HEK293 (cell line): ENCODE data around the gene RNF144A.

Experiments used
- CTCF ChIP-seq: fragments of 450-650 bp; formaldehyde crosslinking; IDR thresholded peaks from 2 replicates; pipeline ENCODE4 v1.5.1; 2016; ENCODE audit warnings: missing biosample characterization, missing genetic modification characterization
- SP2 ChIP-seq: fragments of 450-650 bp; formaldehyde crosslinking; IDR thresholded peaks from 2 replicates; pipeline ENCODE4 v1.5.1; 2016; ENCODE audit warnings: missing biosample characterization, missing genetic modification characterization
- TSHZ1 ChIP-seq: fragments of 450-650 bp; formaldehyde crosslinking; IDR thresholded peaks from 2 replicates; pipeline ENCODE4 v1.5.1; 2016; ENCODE audit warnings: missing biosample characterization, missing genetic modification characterization, borderline replicate concordance
- YY1 ChIP-seq: fragments of 450-650 bp; formaldehyde crosslinking; IDR thresholded peaks from 2 replicates; pipeline ENCODE4 v1.5.1; 2018; ENCODE audit warnings: missing biosample characterization, missing genetic modification characterization
- ZBTB21 ChIP-seq: fragments of 450-650 bp; formaldehyde crosslinking; IDR thresholded peaks from 2 replicates; pipeline ENCODE4 v1.5.1; 2017; ENCODE audit warnings: missing biosample characterization, missing genetic modification characterization
- TF ChIP-seq, protein P1 (sequence below): fragments of 450-650 bp; IDR thresholded peaks from 2 replicates; pipeline ENCODE4 v1.5.1; 2018; ENCODE audit warnings: missing biosample characterization, mild to moderate bottlenecking, missing genetic modification characterization

DNA sequence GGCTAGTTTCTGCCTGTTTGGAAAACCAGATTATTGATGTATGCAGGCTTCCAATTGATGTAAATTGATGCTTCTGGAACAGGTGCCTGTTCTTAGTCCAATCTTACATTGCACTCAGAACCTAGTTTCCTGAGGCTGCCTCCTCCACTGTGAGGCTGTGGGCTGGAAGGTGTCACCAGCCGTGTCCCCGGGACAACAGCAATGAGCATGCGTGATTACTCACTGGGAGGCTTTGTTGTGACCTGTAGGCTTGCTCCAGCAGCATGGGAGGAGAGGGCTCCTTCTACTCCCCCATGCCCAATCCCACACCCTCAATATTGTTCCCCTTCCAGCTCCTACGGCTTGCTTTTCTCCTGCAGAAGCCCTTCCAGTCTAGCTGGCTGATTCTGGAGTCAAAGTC, 28.5 kb upstream of the RNF144A start:
- TF ChIP-seq, protein P1, sequence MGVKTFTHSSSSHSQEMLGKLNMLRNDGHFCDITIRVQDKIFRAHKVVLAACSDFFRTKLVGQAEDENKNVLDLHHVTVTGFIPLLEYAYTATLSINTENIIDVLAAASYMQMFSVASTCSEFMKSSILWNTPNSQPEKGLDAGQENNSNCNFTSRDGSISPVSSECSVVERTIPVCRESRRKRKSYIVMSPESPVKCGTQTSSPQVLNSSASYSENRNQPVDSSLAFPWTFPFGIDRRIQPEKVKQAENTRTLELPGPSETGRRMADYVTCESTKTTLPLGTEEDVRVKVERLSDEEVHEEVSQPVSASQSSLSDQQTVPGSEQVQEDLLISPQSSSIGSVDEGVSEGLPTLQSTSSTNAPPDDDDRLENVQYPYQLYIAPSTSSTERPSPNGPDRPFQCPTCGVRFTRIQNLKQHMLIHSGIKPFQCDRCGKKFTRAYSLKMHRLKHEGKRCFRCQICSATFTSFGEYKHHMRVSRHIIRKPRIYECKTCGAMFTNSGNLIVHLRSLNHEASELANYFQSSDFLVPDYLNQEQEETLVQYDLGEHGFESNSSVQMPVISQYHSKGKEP (tag by site-specific recombination), result no peak
- TF ChIP-seq ZBTB21 (tag by site-specific recombination) (no peak), CTCF (no peak), SP2 (tag by site-specific recombination) (no peak), YY1 (tag by site-specific recombination) (no peak), TSHZ1 (no peak)
